ENCODE results near the gene RAB9B.
"Not testable (repeated sequence)": the region's sequence is repeated elsewhere in the genome, so short reads cannot be mapped to it uniquely, and the experiment has no call there.

The RAB9B gene

DNA sequence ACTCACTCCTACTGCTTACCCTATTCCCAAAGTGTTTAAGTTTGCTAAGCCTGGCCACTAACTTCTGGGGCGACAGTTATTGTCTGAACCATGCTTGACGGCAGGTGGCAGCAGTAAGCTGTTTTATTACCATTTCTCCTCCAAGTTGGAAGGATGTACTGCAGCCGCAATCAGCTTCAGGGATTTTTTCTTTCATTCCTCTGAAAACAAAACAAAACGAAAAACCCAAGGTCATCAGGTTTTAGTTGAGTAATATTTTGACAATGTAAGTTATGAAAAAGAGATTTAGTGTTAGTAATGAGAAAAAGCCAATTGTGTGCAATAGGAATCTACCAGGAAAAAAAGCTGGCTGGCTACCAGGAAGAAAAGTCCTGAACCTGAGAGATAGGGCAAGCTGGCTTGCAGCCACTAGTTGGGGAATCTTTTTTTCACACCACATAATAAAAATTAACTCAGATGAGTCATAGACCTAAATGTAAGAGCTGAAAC is 13.2 kb upstream of the RAB9B start:
- no peak overlapping the region for H3K4me3 ChIP-seq (ENCODE audit: extremely low read depth, insufficient read depth, low read length, poor library complexity, severe bottlenecking)
- no CpG with 5 or more reads among the region's 4 CpGs for WGBS, 2 experiments (ENCODE audit: insufficient coverage in 2 of 2)
- no peaks in the 10 kb centered on the region for H3K36me3 ChIP-seq (ENCODE audit: control insufficient read depth, insufficient read depth, low read length)
- H3K4me1 ChIP-seq (ENCODE audit: control insufficient read depth, insufficient read depth, low read length, poor library complexity, severe bottlenecking), result no peaks in the 10 kb centered on the region
- H3K27ac ChIP-seq (ENCODE audit: low read depth, low read length, severe bottlenecking), result no peak overlapping the region
- H3K9me3 ChIP-seq (ENCODE audit: control insufficient read depth, low read length), result no peaks in the 10 kb centered on the region

DNA sequence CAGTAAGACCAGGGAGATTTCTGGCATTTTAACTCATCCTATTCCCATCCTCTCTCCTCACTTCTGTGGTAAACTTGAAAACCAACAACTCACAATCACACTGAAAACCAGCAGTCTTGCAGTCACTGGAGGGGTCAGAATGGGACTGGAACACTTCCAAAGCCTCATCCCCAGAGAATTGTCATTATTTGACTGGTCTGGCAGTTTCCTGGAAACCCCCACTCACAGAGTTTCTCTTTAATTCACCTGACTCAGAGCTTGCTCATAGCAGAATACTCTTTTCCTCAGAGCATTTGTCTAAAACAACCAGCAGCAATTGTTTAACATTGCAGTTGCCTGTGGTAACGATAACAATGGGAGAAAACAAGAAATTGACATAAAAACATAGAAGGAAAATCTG is 7.3 kb upstream of the RAB9B start:
- H3K27ac ChIP-seq (ENCODE audit: low read depth, low read length, severe bottlenecking), result no peak overlapping the region
- H3K9me3 ChIP-seq (ENCODE audit: control insufficient read depth, low read length), result no peaks in the 10 kb centered on the region
- H3K36me3 ChIP-seq (ENCODE audit: control insufficient read depth, insufficient read depth, low read length), result no peaks in the 10 kb centered on the region
- WGBS, 2 experiments (ENCODE audit: insufficient coverage in 2 of 2), result no CpG with 5 or more reads among the region's 1 CpG
- no peak overlapping the region for H3K4me3 ChIP-seq (ENCODE audit: extremely low read depth, insufficient read depth, low read length, poor library complexity, severe bottlenecking)
- H3K4me1 ChIP-seq (ENCODE audit: control insufficient read depth, insufficient read depth, low read length, poor library complexity, severe bottlenecking), result no peaks in the 10 kb centered on the region

DNA sequence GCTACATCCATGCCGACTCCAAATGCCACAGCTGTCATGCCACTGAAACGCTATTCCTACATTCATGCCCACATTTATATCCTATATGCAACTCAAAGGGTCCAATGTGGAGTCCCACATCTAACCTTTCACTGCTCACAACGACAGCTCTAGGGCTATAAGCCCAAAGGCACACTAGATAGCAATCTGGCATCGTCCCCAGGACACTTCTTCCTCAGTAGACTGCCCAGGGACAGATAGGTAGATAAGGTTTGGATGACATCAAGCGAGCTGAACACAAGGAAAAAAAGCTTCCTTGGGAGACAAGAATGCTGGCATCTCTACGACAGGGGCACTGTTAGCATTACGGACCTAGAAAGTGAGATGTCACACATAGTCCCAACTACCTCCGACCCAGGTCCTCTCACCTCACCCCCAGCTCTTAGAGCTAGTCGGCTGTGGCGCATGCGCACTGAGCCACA is 685 bp downstream of the RAB9B start:
- H3K4me1 ChIP-seq (ENCODE audit: control insufficient read depth, insufficient read depth, low read length, poor library complexity, severe bottlenecking), result no peaks in the 10 kb centered on the region
- H3K4me3 ChIP-seq (ENCODE audit: extremely low read depth, insufficient read depth, low read length, poor library complexity, severe bottlenecking), result peak overlapping the region; percentile 49
- 0 to 22% methylated on average over 3 to 8 of the region's 11 CpGs for WGBS, 2 experiments (ENCODE audit: insufficient coverage in 2 of 2)
- no peaks in the 10 kb centered on the region for H3K9me3 ChIP-seq (ENCODE audit: control insufficient read depth, low read length)
- H3K27ac ChIP-seq (ENCODE audit: low read depth, low read length, severe bottlenecking), result no peak overlapping the region
- no peaks in the 10 kb centered on the region for H3K36me3 ChIP-seq (ENCODE audit: control insufficient read depth, insufficient read depth, low read length)

DNA sequence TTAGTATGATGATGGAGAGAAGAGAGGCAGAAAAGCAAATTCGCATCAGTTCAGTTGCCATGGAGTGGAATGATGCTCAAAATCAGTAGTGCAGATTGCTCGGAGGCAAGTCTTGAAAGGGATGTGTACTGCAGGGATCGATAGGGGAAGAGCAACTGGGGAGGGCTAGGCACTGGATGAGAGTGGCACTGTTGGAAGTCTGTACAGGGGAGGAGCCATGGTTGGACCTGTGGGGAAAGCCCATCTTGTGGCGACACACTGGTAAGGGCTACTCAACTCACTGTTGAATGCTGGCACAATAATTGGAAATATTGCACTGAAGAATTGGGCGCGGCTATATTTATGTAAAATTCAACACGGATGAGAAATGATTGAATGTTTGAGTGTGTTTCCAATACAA is 1.2 kb downstream of the RAB9B start:
- WGBS, 2 experiments (ENCODE audit: insufficient coverage in 2 of 2), result 86 to 100% methylated on average over 3 to 5 of the region's 7 CpGs
- Histone ChIP-seq H3K4me1 (ENCODE audit: control insufficient read depth, insufficient read depth, low read length, poor library complexity, severe bottlenecking) (no peaks in the 10 kb centered on the region), H3K4me3 (ENCODE audit: extremely low read depth, insufficient read depth, low read length, poor library complexity, severe bottlenecking) (no peak overlapping the region), H3K36me3 (ENCODE audit: control insufficient read depth, insufficient read depth, low read length) (no peaks in the 10 kb centered on the region), H3K9me3 (ENCODE audit: control insufficient read depth, low read length) (no peaks in the 10 kb centered on the region), H3K27ac (ENCODE audit: low read depth, low read length, severe bottlenecking) (no peak overlapping the region)

DNA sequence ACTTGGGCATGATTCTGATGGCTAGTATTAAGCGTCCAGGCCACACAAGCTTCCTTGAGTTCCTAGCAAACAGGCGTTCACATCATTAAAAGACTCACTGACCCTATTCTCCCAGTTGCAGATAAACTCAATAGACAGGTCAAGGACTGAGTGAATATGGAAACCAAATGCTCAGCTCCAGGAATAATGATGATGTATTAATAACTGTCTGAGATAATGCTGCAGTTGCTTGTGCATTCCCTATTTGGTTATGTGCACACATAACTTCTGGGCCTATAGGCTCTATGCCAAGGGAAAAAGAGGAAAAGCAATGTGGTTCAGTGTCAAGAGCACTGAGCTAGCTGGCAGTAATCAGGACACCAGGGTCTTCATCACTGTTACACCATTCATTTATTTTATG is 3.5 kb downstream of the RAB9B start:
- H3K36me3 ChIP-seq (ENCODE audit: control insufficient read depth, insufficient read depth, low read length), result no peaks in the 10 kb centered on the region
- H3K9me3 ChIP-seq (ENCODE audit: control insufficient read depth, low read length), result no peaks in the 10 kb centered on the region
- H3K27ac ChIP-seq (ENCODE audit: low read depth, low read length, severe bottlenecking), result no peak overlapping the region
- no CpG with 5 or more reads among the region's 2 CpGs for WGBS, 2 experiments (ENCODE audit: insufficient coverage in 2 of 2)
- H3K4me3 ChIP-seq (ENCODE audit: extremely low read depth, insufficient read depth, low read length, poor library complexity, severe bottlenecking), result no peak overlapping the region
- H3K4me1 ChIP-seq (ENCODE audit: control insufficient read depth, insufficient read depth, low read length, poor library complexity, severe bottlenecking), result no peaks in the 10 kb centered on the region

DNA sequence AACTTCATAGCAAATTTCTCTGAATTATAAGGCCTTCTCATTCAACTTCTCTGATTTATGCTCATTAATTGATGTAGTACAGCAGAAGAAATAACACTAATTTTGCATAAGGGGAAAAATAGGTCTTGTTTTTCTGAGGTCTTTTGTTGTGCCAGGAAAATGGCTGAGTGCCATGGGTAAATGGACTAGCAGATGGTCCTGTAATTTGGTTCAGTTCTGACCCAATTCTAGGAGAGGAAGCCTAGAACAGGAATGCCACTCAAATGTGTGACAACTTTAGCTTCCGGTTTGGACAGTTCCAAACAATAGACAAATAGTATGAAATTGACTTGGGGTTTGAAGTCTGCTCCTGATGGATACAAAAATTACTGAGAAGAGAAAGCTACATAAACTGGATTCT is 6.2 kb downstream of the RAB9B start:
- no peaks in the 10 kb centered on the region for H3K36me3 ChIP-seq (ENCODE audit: control insufficient read depth, insufficient read depth, low read length)
- no CpG with 5 or more reads among the region's 1 CpG for WGBS, 2 experiments (ENCODE audit: insufficient coverage in 2 of 2)
- H3K4me3 ChIP-seq (ENCODE audit: extremely low read depth, insufficient read depth, low read length, poor library complexity, severe bottlenecking), result no peak overlapping the region
- H3K27ac ChIP-seq (ENCODE audit: low read depth, low read length, severe bottlenecking), result no peak overlapping the region
- H3K9me3 ChIP-seq (ENCODE audit: control insufficient read depth, low read length), result no peaks in the 10 kb centered on the region
- no peaks in the 10 kb centered on the region for H3K4me1 ChIP-seq (ENCODE audit: control insufficient read depth, insufficient read depth, low read length, poor library complexity, severe bottlenecking)

DNA sequence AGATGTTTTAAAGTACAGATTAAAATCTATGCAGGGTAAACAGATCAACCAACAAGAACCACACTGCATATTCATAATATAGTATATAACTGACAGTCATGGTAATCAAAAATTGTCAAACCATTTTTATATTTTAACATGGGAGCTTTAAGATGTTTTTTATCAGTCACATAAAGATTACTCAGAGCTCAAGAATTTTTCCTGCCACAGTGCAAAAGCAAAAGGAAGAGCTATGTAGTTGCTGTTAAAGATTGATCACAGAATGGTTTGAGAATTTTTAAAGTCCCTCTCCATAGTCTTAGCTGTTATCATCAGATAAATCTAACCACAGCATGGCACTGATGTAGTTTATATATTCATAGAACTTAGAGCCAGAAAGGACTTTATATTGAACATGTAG is 8.5 kb downstream of the RAB9B start:
- no peaks in the 10 kb centered on the region for H3K4me1 ChIP-seq (ENCODE audit: control insufficient read depth, insufficient read depth, low read length, poor library complexity, severe bottlenecking)
- no peaks in the 10 kb centered on the region for H3K36me3 ChIP-seq (ENCODE audit: control insufficient read depth, insufficient read depth, low read length)
- H3K4me3 ChIP-seq (ENCODE audit: extremely low read depth, insufficient read depth, low read length, poor library complexity, severe bottlenecking), result no peak overlapping the region
- H3K9me3 ChIP-seq (ENCODE audit: control insufficient read depth, low read length), result no peaks in the 10 kb centered on the region
- H3K27ac ChIP-seq (ENCODE audit: low read depth, low read length, severe bottlenecking), result no peak overlapping the region

DNA sequence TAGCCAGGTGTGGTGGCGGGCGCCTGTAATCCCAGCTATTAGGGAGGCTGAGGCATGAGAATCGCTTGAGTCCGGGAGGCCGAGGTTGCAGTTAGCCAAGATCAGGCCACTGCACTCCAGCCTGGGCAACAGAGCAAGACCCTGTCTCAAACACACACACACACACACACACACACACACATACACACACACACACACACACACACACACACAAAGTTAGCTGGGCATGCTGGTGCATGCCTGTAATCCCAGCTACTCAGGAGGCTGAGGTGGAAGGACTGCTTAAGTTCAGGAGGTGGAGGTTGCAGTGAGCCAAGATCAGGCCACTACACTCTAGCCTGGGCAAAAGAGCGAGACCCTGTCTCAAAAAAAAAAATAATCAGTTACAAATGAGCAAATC is 11.3 kb downstream of the RAB9B start:
- not testable (repeated sequence) for H3K4me1 ChIP-seq (ENCODE audit: control insufficient read depth, insufficient read depth, low read length, poor library complexity, severe bottlenecking); H3K27ac ChIP-seq (ENCODE audit: low read depth, low read length, severe bottlenecking); H3K36me3 ChIP-seq (ENCODE audit: control insufficient read depth, insufficient read depth, low read length); H3K9me3 ChIP-seq (ENCODE audit: control insufficient read depth, low read length); H3K4me3 ChIP-seq (ENCODE audit: extremely low read depth, insufficient read depth, low read length, poor library complexity, severe bottlenecking)
- WGBS, 2 experiments (ENCODE audit: insufficient coverage in 2 of 2), result 83% methylated on average over 2 of the region's 6 CpGs; no CpG with 5 or more reads in 1 of the 2 experiments

DNA sequence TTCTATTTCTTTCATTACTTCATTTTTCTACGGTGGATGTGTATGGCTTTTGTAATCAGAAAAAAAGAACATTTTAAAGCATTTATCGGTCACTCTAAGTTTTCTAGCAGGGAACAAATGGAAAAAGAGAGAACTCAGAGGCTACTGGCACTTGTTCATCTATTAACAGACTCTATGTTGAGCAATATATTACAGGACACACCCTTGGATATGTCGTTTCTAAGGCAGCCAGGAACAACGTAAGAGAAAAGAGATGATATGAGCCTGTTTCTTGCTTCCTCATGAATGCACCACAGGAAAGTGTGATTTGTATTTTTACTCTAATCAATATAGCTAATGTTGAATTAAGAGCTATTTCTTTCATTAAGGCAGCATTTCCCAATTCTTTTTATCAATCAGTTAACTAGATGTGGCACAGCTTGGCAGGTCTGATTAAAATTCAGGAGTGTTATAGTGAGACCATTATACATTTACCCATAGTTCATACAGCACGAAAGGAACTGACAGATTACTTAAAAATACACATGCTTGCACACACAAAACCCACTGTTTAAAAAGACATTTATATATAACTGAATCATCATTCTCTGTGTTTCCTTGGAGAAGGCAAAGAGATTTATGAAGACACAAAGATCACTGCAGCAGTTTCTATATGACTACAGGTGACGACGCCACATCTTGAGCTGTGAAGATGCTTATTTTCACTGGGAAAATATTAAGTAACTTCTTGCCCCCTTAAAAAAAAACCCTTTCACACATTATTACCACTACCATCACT is 13.0 kb downstream of the RAB9B start:
- Histone ChIP-seq H3K36me3 (ENCODE audit: control insufficient read depth, insufficient read depth, low read length) (no peaks in the 10 kb centered on the region), H3K4me3 (ENCODE audit: extremely low read depth, insufficient read depth, low read length, poor library complexity, severe bottlenecking) (no peak overlapping the region), H3K9me3 (ENCODE audit: control insufficient read depth, low read length) (no peaks in the 10 kb centered on the region), H3K27ac (ENCODE audit: low read depth, low read length, severe bottlenecking) (no peak overlapping the region), H3K4me1 (ENCODE audit: control insufficient read depth, insufficient read depth, low read length, poor library complexity, severe bottlenecking) (no peaks in the 10 kb centered on the region)
- WGBS, 2 experiments (ENCODE audit: insufficient coverage in 2 of 2), result no CpG with 5 or more reads among the region's 7 CpGs

DNA sequence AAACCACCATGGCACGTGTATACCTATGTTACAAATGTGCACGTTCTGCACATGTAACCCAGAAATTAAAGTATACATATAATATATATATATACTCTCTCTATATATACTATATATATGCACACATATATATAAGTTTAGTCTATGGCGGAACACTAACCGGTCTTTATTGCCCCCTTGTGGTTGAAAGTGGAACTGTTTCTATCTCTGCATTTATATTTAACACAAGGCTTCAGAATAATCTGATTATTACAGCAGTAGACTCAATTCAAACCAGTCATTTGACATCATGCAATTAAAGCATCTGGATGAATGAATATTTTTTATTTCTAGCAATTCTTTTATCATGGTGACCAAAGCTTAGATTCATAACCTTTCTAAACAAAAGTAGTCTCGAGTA is 14.6 kb downstream of the RAB9B start:
- no CpG with 5 or more reads among the region's 5 CpGs for WGBS, 2 experiments (ENCODE audit: insufficient coverage in 2 of 2)
- H3K27ac ChIP-seq (ENCODE audit: low read depth, low read length, severe bottlenecking), result no peak overlapping the region
- no peaks in the 10 kb centered on the region for H3K36me3 ChIP-seq (ENCODE audit: control insufficient read depth, insufficient read depth, low read length)
- H3K9me3 ChIP-seq (ENCODE audit: control insufficient read depth, low read length), result no peaks in the 10 kb centered on the region
- H3K4me3 ChIP-seq (ENCODE audit: extremely low read depth, insufficient read depth, low read length, poor library complexity, severe bottlenecking), result no peak overlapping the region
- H3K4me1 ChIP-seq (ENCODE audit: control insufficient read depth, insufficient read depth, low read length, poor library complexity, severe bottlenecking), result peaks cover 4% of the 10 kb centered on the region

DNA sequence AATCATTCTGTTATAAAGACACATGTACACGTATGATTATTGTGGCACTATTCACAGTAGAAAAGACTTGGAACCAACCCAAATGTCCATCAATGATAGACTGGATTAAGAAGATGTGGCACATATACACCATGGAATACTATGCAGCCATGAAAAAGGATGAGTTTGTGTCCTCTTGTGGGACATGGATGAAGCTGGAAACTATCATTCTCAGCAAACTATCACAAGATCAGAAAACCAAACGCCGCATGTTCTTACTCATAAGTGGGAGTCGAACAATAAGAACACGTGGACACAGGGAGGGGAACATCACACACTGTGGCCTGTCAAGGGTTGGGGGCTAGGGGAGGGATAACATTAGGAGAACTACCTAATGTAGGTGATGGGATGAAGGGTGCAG is 15.0 kb downstream of the RAB9B start:
- not testable (repeated sequence) for H3K27ac ChIP-seq (ENCODE audit: low read depth, low read length, severe bottlenecking); H3K9me3 ChIP-seq (ENCODE audit: control insufficient read depth, low read length); H3K36me3 ChIP-seq (ENCODE audit: control insufficient read depth, insufficient read depth, low read length); H3K4me3 ChIP-seq (ENCODE audit: extremely low read depth, insufficient read depth, low read length, poor library complexity, severe bottlenecking); H3K4me1 ChIP-seq (ENCODE audit: control insufficient read depth, insufficient read depth, low read length, poor library complexity, severe bottlenecking)
- no CpG with 5 or more reads among the region's 5 CpGs for WGBS, 2 experiments (ENCODE audit: insufficient coverage in 2 of 2)
